ENCODE results near the gene FRMD3.

Gene FRMD3

GRCh38 chr9:83270116-83270515 lies 268.1 kb downstream of the FRMD3 start:
- DNase-seq: no peak

- DNase-seq: no peak
Measured at GRCh38 chr9:83267741-83268140, 270.5 kb downstream of the FRMD3 start.

- DNase-seq: no peak
Measured at GRCh38 chr9:83266666-83267496, 271.3 kb downstream of the FRMD3 start.

GRCh38 chr9:83266331-83266665 lies 271.9 kb downstream of the FRMD3 start:
- DNase-seq: no peak

- DNase-seq: no peak
Measured at GRCh38 chr9:83264315-83264714, 273.9 kb downstream of the FRMD3 start.

GRCh38 chr9:83259558-83259957 lies 278.6 kb downstream of the FRMD3 start:
- no peak for DNase-seq

GRCh38 chr9:83257937-83258891 lies 280.0 kb downstream of the FRMD3 start:
- no peak for DNase-seq

- no peak for DNase-seq
Measured at GRCh38 chr9:83247732-83248131, 290.5 kb downstream of the FRMD3 start.

- no peak for DNase-seq
Measured at GRCh38 chr9:83245979-83246659, 292.1 kb downstream of the FRMD3 start.

GRCh38 chr9:83242066-83242465 lies 296.1 kb downstream of the FRMD3 start:
- no peak for DNase-seq

GRCh38 chr9:83240671-83241070 lies 297.5 kb downstream of the FRMD3 start:
- DNase-seq: no peak

- DNase-seq: no peak
Measured at GRCh38 chr9:83239747-83240146, 298.5 kb downstream of the FRMD3 start.

- DNase-seq: no peak
Measured at GRCh38 chr9:83238871-83239640, 299.1 kb downstream of the FRMD3 start.

- DNase-seq: no peak
Measured at GRCh38 chr9:83236029-83236696, 302.0 kb downstream of the FRMD3 start.

GRCh38 chr9:83235526-83235925 lies 302.7 kb downstream of the FRMD3 start:
- DNase-seq: no peak

- no peak for DNase-seq
Measured at GRCh38 chr9:83234541-83234940, 303.7 kb downstream of the FRMD3 start.

GRCh38 chr9:83233647-83234046 lies 304.6 kb downstream of the FRMD3 start:
- no peak for DNase-seq

- DNase-seq: no peak
Measured at GRCh38 chr9:83231039-83231438, 307.2 kb downstream of the FRMD3 start.

- no peak for DNase-seq
Measured at GRCh38 chr9:83220730-83221129, 317.5 kb downstream of the FRMD3 start.

GRCh38 chr9:83219924-83220438 lies 318.2 kb downstream of the FRMD3 start:
- DNase-seq: no peak

- DNase-seq: no peak
Measured at GRCh38 chr9:83219154-83219923, 318.9 kb downstream of the FRMD3 start.
